Stimulated activated memory B cell treated with anti-CD40 and anti-IgM and Interleukin-4, amounts not matched to agents 10 μg/mL and 1 μg/mL and 100 μg/mL, for 72 hours (primary cell): ENCODE measurements around the gene LIN37.
A peak's percentile ranks its signal among the peaks of the same experiment; 100 is the strongest.

Experiments used
- ATAC-seq: fragments of 150-1000 bp; cut with Tn5 transposase; 2 replicates; pipeline ENCODE4 v1.10.0; 2021
- H3K27ac Mint-ChIP-seq: one replicate; pipeline ENCODE4 v1.8.0; 2022; ENCODE audit warnings: mild to moderate bottlenecking, mixed read lengths
- H3K27me3 Mint-ChIP-seq: one replicate; pipeline ENCODE4 v1.8.0; 2022; ENCODE audit warnings: mixed read lengths
- H3K36me3 Mint-ChIP-seq: one replicate; pipeline ENCODE4 v1.8.0; 2022; ENCODE audit warnings: mixed read lengths
- H3K4me1 Mint-ChIP-seq: one replicate; pipeline ENCODE4 v1.8.0; 2022; ENCODE audit warnings: mixed read lengths
- H3K4me3 Mint-ChIP-seq: one replicate; pipeline ENCODE4 v1.8.0; 2022; ENCODE audit warnings: mild to moderate bottlenecking, moderate library complexity, mixed read lengths
- H3K9me3 Mint-ChIP-seq: one replicate; pipeline ENCODE4 v1.8.0; 2022; ENCODE audit warnings: mixed read lengths

The LIN37 gene, protein sequence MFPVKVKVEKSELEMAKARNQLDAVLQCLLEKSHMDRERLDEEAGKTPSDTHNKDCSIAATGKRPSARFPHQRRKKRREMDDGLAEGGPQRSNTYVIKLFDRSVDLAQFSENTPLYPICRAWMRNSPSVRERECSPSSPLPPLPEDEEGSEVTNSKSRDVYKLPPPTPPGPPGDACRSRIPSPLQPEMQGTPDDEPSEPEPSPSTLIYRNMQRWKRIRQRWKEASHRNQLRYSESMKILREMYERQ

DNA sequence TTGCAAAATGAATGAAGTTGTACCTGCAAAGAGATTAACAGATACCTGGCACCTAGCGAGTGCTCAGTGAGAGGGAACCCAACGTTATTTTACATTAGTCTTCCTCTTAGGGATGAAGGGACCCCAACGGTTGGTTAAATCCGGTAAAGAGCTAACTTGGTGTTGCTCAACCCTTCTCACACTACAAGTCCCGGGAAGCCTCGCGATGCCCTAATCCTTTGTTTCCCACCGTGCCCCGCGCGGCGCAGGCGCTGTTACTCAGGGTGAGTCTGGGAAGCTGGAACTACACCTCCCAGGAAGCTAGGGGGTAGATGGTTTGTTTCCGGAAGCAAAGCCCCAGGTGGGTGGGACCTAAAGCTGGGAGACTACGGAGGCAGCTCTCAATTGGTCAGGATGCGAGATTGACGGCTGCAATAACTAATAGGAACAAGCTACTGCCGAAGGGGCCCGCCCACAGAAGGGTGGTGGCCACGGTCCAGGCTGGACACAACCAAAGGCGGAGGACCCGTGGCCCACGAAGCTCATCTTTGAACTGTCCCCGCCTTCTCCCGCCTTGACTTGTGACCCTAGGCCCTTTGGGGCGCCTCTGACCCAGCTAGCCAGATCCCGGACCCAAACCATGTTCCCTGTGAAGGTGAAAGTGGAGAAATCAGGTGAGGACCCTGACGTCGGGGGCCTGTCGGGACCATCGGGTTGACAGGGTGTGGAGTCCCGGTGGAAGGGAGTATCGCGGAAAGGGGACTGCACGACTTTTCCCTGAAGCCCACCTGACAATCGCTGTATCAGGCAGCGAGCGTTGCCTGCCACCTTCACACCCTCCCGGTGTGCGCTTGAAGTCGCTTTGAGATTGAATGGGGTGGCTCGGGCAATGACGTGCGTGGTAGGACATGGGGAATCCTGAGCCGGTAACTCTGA, at the start of gene LIN37:
Gene LIN37, plus strand, starts transcription at position 471 of the 915 bp plus-strand sequence. Its CDS starts 149 bp downstream, at position 620.
- Mint-ChIP-seq H3K27ac (peak within 1 kb of the TSS; percentile 92), H3K4me1 (peaks cover 57% of the 10 kb centered on the region), H3K27me3 (no peaks in the 10 kb centered on the region), H3K36me3 (peaks cover 20% of the 10 kb centered on the region), H3K4me3 (peak within 1 kb of the TSS; percentile 98), H3K9me3 (no peaks in the 10 kb centered on the region)
- ATAC-seq, result peak; percentile 87

DNA sequence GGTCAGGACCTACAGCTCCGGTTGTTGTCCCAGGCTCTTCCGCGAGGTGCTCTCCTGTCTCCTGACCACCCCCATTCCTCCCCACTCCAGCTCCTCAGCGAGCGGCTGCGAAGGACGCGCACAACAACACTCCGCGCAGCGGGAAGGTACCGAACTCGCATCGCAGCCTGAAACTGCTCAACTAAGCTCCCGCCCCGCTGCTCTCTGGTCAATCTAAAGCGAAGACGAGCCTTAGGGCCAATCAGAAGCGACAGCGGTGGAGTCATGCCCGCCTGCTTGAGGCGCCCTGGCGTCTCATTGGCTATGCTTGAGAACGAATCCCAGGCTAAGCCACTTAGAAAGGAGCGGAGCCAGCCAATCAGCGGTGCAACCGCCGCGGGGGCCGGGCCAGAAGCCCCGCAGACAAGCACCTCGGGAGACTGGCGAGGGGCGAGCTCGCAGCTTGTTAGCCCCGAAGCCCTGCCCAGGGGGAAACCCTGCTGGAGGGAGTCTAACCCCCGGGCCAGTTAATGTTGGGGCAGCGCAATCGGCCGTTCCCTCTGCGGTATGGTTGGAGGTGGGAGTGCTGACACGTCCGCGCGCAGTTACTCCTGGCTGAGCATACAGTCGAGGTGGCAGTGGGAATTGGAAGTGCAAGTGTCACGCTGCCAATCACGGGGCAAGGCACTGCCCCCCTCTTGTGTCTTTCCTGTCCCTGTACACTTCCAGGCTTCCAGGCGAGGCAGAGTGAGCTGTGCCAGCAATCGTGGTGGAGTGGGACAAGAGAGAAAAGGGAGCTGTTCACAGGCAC, 46.0 kb upstream of the LIN37 start:
- Mint-ChIP-seq H3K27me3 (no peaks in the 10 kb centered on the region), H3K4me3 (peak overlapping the region; percentile 87), H3K27ac (peak overlapping the region; percentile 89), H3K9me3 (no peaks in the 10 kb centered on the region), H3K4me1 (peaks cover 7% of the 10 kb centered on the region), H3K36me3 (no peaks in the 10 kb centered on the region)
- peak; percentile 100 for ATAC-seq

DNA sequence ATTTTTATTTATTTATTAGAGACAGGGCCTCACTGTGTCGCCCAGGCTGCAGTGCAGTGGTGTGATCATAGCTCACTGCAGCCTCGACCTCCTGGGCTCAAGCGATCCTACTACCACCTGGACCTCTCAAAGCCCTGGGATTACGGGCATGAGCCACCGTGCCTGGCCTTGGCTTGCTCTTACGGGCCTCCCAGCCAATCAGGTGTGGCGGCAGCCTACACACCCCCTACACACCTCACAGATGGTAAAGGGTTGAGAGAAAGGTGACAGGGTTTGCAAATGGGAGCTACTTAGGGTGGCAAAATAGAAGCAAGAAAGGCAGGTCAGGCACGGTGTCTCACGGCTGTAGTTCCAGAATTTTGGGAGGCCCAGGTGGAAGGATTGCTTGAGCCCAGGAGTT, 45.0 kb upstream of the LIN37 start:
- H3K4me1 Mint-ChIP-seq, result peaks cover 7% of the 10 kb centered on the region
- peak overlapping the region; percentile 87 for H3K4me3 Mint-ChIP-seq
- no peaks in the 10 kb centered on the region for H3K27me3 Mint-ChIP-seq
- no peaks in the 10 kb centered on the region for H3K9me3 Mint-ChIP-seq
- no peaks in the 10 kb centered on the region for H3K36me3 Mint-ChIP-seq
- H3K27ac Mint-ChIP-seq, result no peak overlapping the region
- ATAC-seq, result no peak

DNA sequence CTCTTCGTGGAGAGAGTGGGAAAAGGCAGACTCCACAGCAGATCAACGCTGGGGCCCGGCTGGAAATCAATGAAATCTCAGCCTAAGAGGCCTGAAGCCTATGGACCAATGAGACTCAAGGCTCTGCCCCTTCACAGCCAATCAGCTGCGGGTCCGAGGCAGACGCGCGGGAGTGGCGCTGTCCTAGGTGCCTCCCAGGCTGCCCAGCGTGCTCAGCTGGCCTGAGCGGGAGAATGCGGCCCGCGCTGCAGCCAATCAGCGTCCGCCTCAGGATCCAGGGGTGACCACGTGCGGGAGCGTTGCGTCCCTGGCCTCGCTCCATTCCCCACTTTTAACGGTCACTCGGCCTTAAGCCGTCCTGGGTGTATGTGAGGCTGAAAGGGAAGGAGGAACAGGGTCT, 44.2 kb upstream of the LIN37 start, which contains the start of gene ZBTB32:
Gene ZBTB32, plus strand, starts transcription at position 341 of the 400 bp plus-strand sequence. CDS start 10,069 bp downstream, outside the sequence.
- H3K4me3 Mint-ChIP-seq, result no peak within 1 kb of the TSS
- H3K9me3 Mint-ChIP-seq, result no peaks in the 10 kb centered on the region
- no peak within 1 kb of the TSS for H3K27ac Mint-ChIP-seq
- H3K27me3 Mint-ChIP-seq, result no peaks in the 10 kb centered on the region
- no peak for ATAC-seq
- peaks cover 7% of the 10 kb centered on the region for H3K4me1 Mint-ChIP-seq
- H3K36me3 Mint-ChIP-seq, result no peaks in the 10 kb centered on the region

DNA sequence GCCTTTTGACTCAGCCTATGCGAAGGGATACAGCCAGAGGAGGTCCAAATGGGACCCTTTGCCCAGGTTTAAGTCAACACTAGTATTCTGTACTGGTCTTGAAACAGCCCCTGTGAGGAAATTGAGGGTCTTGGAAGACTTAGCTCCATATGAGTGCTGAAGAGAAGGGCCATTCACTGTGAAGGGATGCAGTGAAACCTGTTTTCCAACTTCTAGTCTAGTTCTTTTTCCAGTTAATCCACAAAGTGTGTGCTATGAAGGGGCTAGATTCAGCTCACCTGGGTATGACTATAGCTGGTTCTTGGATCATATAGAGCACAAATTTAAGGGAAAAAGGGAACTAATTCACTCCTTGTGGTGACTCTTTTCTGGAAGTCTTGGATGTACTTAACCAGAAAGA, 40.0 kb upstream of the LIN37 start:
- no peaks in the 10 kb centered on the region for H3K9me3 Mint-ChIP-seq
- no peaks in the 10 kb centered on the region for H3K36me3 Mint-ChIP-seq
- no peak overlapping the region for H3K27ac Mint-ChIP-seq
- H3K27me3 Mint-ChIP-seq, result no peaks in the 10 kb centered on the region
- H3K4me3 Mint-ChIP-seq, result no peak overlapping the region
- ATAC-seq, result no peak
- H3K4me1 Mint-ChIP-seq, result peaks cover 31% of the 10 kb centered on the region

DNA sequence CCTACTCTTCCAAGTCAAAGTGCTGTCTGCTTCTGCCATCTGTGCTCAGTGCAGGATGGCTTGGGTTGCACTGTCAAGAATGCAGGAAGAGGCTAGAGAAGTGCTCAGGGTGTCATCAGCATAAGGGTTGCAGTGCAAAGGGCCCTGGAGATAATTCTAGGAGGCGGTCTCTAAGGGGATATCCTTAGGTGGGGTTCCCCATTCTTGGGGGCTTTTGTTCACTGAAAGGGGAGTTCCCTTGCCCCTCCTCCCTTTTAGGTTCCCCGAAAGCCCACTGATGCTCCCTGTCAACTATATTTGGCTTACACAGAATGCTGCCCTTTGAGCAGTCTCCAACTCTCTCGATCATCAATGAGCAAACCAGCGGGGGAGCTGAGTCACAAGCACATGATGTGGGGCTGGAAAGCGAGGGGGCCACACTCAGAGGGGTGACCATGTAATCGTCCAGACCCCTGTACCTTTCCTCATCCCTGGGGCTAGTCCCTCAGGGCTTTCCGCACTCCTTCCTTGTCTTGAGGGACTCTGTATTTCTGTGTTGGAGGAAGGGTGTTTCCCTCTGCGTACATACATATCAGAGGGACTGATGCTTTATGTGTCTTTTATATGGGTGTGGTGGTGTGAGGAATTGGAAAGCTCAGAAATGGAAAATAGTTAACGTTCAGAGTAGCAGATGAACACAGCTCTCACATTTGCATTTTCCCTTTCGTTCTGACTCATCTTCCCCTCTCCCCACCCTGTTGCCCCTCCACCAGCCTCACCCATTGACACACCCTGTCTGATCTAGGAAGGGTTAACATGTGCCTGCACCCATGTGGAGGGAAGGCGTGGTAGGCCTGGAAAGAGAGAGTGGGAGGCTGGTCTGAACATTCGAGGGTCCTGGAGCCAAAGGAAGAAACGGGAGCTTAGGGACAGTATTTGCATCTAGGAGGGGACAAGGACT, 37.3 kb upstream of the LIN37 start:
- no peaks in the 10 kb centered on the region for H3K9me3 Mint-ChIP-seq
- peak overlapping the region; percentile 97 for H3K27ac Mint-ChIP-seq
- H3K4me3 Mint-ChIP-seq, result peak overlapping the region; percentile 74
- peak; percentile 78 for ATAC-seq
- peaks cover 57% of the 10 kb centered on the region for H3K4me1 Mint-ChIP-seq
- H3K36me3 Mint-ChIP-seq, result peaks cover 12% of the 10 kb centered on the region
- H3K27me3 Mint-ChIP-seq, result no peaks in the 10 kb centered on the region

DNA sequence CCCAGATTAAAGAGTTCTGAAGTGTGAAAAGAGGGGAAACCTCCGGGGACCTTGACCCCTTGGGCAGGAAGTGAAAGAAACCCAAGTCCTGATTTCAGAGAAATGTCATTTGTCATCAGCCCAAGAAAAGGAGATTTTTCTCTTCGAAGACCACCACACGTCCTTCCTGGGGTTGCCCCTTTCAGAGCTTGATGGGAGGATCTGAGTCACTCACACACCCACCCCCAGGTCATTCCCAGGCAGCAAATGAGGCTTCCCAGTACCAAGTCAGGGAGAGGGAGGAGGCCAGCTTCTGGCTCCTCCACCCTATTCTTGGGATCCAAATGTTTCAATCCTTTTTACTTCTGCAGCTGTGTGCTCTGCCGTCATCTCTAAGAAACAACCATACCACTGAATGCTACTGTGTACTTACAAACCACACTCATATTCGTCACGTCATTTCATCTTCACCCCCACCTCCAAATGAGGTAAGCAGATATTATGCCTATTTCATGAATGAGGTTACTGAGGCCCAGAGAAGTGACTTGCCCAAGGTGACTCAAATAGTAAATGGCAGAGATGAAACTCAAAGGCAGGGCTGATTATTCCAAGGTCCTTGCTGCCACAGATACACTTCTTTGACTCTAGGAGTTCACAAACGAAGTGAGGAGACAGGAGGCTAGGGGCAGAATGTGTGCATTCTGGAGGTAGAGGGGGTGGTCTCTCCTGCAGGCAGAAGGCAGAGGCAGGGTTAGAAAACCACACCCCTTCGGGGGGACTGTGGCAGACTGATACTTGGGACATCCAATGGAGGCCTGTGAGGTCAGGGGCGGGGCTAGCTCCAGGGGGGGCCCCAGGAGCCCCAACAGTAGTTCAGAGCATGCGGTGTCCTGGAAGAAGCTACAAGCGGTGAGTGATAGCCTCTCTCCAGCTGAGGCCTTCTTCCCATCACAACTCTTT, 35.5 kb upstream of the LIN37 start:
- no peaks in the 10 kb centered on the region for H3K9me3 Mint-ChIP-seq
- peak overlapping the region; percentile 97 for H3K27ac Mint-ChIP-seq
- H3K27me3 Mint-ChIP-seq, result no peaks in the 10 kb centered on the region
- H3K4me3 Mint-ChIP-seq, result peak overlapping the region; percentile 92
- peaks cover 20% of the 10 kb centered on the region for H3K36me3 Mint-ChIP-seq
- peaks cover 65% of the 10 kb centered on the region for H3K4me1 Mint-ChIP-seq
- ATAC-seq, result peak; percentile 13

DNA sequence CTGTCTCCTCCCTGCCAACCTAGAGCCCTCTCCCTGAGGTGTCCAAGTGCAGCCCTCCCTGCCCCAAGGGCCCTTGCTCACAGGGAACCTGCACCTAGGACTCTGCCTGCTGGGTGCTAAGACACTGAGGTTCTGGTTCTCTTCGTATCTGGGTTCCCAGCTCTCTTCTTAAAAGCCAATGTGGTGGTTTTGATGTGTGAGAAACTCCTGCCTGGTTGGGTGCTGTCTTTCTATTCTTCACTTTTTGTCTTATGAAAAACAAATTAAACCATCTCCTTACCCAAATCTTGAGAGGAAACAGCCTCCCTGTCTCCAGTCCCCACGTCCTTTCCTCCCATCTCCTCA, 34.9 kb upstream of the LIN37 start:
- Mint-ChIP-seq H3K4me1 (peaks cover 66% of the 10 kb centered on the region), H3K27me3 (no peaks in the 10 kb centered on the region), H3K36me3 (peaks cover 20% of the 10 kb centered on the region), H3K27ac (peak overlapping the region; percentile 97), H3K9me3 (no peaks in the 10 kb centered on the region), H3K4me3 (peak overlapping the region; percentile 92)
- ATAC-seq, result no peak

DNA sequence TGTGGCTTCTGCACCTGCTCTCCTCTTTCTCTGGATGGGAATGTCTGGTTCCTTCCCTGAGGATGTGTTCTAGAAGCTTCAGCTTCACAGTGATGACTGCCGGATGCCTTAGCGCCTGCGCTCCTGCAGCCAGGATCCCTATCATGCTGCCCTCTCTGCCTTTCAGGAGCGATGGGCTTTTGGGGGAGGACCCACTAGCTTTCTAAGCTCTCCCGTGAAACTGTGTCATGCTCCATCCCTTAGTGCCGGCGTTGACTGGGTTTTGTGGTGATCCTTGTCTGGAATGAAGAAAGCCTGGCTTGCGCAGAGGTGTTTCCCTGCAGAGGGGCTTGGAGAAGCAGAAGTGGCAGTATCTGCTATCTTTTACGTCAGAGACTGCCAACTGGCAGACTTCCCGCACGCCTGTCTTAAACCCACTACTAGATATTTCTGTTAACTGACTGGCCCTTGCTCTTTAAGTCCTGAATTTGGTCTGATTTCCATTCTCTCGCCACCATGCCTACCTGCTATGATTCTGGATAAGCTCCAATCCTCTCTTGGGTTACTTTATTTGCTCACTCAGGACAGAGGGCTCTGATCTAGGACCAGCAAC, 34.4 kb upstream of the LIN37 start:
- no peak for ATAC-seq
- Mint-ChIP-seq H3K4me1 (peaks cover 71% of the 10 kb centered on the region), H3K9me3 (no peaks in the 10 kb centered on the region), H3K36me3 (peaks cover 20% of the 10 kb centered on the region), H3K27me3 (no peaks in the 10 kb centered on the region), H3K27ac (peak overlapping the region; percentile 97), H3K4me3 (peak overlapping the region; percentile 92)

DNA sequence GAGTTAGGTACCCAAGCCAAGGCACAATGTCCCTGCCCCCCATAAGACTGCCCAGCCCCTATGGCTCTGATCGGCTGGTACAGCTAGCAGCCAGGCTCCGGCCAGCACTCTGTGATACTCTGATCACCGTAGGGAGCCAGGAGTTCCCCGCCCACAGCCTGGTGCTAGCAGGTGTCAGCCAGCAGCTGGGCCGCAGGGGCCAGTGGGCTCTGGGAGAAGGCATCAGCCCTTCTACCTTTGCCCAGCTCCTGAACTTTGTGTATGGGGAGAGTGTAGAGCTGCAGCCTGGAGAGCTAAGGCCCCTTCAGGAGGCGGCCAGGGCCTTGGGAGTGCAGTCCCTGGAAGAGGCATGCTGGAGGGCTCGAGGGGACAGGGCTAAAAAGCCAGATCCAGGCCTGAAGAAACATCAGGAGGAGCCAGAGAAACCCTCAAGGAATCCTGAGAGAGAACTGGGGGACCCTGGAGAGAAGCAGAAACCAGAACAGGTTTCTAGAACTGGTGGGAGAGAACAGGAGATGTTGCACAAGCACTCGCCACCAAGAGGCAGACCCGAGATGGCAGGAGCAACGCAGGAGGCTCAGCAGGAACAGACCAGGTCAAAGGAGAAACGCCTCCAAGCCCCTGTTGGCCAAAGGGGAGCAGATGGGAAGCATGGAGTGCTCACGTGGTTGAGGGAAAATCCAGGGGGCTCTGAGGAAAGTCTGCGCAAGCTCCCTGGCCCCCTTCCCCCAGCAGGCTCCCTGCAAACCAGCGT, 33.6 kb upstream of the LIN37 start:
- H3K4me1 Mint-ChIP-seq, result peaks cover 79% of the 10 kb centered on the region
- no peaks in the 10 kb centered on the region for H3K9me3 Mint-ChIP-seq
- no peak for ATAC-seq
- peak overlapping the region; percentile 92 for H3K4me3 Mint-ChIP-seq
- H3K27me3 Mint-ChIP-seq, result no peaks in the 10 kb centered on the region
- peaks cover 20% of the 10 kb centered on the region for H3K36me3 Mint-ChIP-seq
- H3K27ac Mint-ChIP-seq, result peak overlapping the region; percentile 97

DNA sequence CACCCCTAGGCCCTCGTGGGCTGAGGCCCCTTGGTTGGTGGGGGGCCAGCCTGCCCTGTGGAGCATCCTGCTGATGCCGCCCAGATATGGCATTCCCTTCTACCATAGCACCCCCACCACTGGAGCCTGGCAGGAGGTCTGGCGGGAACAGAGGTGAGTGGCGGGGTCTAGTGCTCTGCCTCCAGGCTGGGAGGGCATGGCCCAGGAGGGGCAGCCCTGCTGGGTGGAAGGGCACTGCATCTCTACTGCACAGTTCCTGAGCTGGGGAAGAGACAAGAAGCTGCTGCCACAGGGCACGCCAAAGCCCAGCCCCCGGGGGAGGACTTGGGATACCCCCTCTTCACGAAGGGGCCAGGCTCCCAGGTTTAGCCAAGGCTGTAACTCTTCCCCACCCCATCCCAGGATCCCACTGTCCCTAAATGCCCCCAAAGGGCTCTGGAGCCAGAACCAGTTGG, 33.0 kb upstream of the LIN37 start:
- ATAC-seq, result no peak
- H3K27ac Mint-ChIP-seq, result peak overlapping the region; percentile 97
- H3K27me3 Mint-ChIP-seq, result no peaks in the 10 kb centered on the region
- no peaks in the 10 kb centered on the region for H3K9me3 Mint-ChIP-seq
- H3K36me3 Mint-ChIP-seq, result peaks cover 25% of the 10 kb centered on the region
- peak overlapping the region; percentile 97 for H3K4me3 Mint-ChIP-seq
- H3K4me1 Mint-ChIP-seq, result peaks cover 83% of the 10 kb centered on the region

DNA sequence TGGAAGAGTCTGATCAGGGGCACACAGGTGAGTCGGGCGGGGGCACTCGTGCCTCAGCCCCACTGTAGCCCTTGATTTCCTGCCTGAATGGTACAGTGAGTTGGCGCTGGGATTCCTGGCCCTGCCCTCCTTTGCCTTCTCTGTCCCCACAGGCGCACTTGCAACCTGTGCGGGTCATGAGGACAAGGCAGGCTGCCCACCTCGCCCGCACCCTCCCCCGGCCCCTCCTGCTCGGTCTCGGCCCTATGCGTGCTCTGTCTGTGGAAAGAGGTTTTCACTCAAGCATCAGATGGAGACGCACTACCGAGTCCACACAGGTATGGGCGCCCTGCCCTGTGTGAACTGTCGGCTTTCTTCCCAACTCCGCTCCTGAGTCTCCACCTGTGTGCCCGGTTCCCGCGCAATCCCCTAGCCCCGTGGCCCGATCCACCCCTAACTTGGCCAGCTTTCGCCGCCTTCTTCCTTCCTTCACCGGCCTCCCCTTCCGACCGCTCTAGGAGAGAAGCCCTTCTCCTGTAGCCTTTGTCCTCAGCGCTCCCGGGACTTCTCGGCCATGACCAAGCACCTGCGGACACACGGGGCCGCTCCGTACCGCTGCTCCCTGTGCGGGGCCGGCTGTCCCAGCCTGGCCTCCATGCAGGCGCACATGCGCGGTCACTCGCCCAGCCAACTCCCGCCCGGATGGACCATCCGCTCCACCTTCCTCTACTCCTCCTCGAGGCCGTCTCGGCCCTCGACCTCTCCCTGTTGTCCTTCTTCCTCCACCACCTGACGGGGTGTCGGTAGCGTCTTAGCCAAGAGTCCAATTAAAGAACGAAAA, 32.2 kb upstream of the LIN37 start:
- H3K27me3 Mint-ChIP-seq, result no peaks in the 10 kb centered on the region
- no peaks in the 10 kb centered on the region for H3K9me3 Mint-ChIP-seq
- H3K36me3 Mint-ChIP-seq, result peaks cover 32% of the 10 kb centered on the region
- no peak for ATAC-seq
- peak overlapping the region; percentile 97 for H3K27ac Mint-ChIP-seq
- peak overlapping the region; percentile 97 for H3K4me3 Mint-ChIP-seq
- peaks cover 79% of the 10 kb centered on the region for H3K4me1 Mint-ChIP-seq
